Ishikawa (cell line): ENCODE measurements around the gene MIX23.

Source experiments
- CEBPB ChIP-seq: IDR thresholded peaks from 2 replicates; pipeline ENCODE4 v1.6.1; 2012
- CREB1 ChIP-seq: IDR thresholded peaks from 2 replicates; pipeline ENCODE4 v1.6.1; 2012; ENCODE audit warnings: low read depth
- EGR1 ChIP-seq: IDR thresholded peaks from 2 replicates; pipeline ENCODE4 v1.6.1; 2012
- EP300 ChIP-seq: IDR thresholded peaks from 2 replicates; pipeline ENCODE4 v1.6.1; 2012; ENCODE audit warnings: borderline replicate concordance
- FOXM1 ChIP-seq: IDR thresholded peaks from 2 replicates; pipeline ENCODE4 v1.6.1; 2012; ENCODE audit warnings: low read depth, borderline replicate concordance
- NFIC ChIP-seq: IDR thresholded peaks from 2 replicates; pipeline ENCODE4 v1.6.1; 2012
- RAD21 ChIP-seq: IDR thresholded peaks from 2 replicates; pipeline ENCODE4 v1.6.1; 2012; ENCODE audit warnings: low read depth
- REST ChIP-seq: IDR thresholded peaks from 2 replicates; pipeline ENCODE4 v1.6.1; 2012; ENCODE audit warnings: low read depth, mild to moderate bottlenecking
- TAF1 ChIP-seq: IDR thresholded peaks from 2 replicates; pipeline ENCODE4 v1.6.1; 2012; ENCODE audit warnings: low read depth, mild to moderate bottlenecking
- TEAD4 ChIP-seq: IDR thresholded peaks from 2 replicates; pipeline ENCODE4 v1.6.1; 2012
- YY1 ChIP-seq: IDR thresholded peaks from 2 replicates; pipeline ENCODE4 v1.6.1; 2012; ENCODE audit warnings: low read depth
- ZBTB7A ChIP-seq: IDR thresholded peaks from 2 replicates; pipeline ENCODE4 v1.6.1; 2012; ENCODE audit warnings: low read depth
- TF ChIP-seq, protein P1 (sequence below): IDR thresholded peaks from 2 replicates; pipeline ENCODE4 v1.6.1; 2012
- TF ChIP-seq, protein P2 (sequence below): IDR thresholded peaks from 2 replicates; pipeline ENCODE4 v1.6.1; 2012

DNA sequence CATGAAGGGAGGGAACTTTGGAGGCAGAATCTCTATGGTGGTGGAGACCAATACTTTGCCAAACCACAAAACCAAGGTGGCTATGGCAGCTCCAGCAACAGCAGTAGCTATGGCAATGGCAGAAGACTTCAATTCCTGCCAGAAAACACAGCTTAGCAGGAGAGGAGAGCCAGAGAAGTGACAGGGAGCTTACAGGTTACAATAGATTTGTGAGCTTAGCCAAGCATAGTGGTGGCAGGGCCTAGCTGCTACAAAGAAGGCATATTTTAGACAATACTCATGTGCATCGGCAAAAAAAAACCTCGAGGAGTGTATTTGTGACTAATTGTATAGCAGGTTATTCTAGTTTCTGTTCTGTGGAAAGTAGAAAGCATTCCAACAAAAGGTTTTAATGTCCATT is 64.4 kb downstream of the MIX23 start:
- no peak for TF ChIP-seq TAF1
- no peak for TF ChIP-seq RAD21
- TF ChIP-seq REST: no peak
- no peak for TF ChIP-seq CEBPB
- TF ChIP-seq EP300: no peak
- TF ChIP-seq FOXM1: no peak
- TF ChIP-seq, protein P1, sequence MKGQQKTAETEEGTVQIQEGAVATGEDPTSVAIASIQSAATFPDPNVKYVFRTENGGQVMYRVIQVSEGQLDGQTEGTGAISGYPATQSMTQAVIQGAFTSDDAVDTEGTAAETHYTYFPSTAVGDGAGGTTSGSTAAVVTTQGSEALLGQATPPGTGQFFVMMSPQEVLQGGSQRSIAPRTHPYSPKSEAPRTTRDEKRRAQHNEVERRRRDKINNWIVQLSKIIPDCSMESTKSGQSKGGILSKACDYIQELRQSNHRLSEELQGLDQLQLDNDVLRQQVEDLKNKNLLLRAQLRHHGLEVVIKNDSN: no peak
- TF ChIP-seq ZBTB7A: no peak
- no peak for TF ChIP-seq TEAD4
- TF ChIP-seq NFIC: no peak
- TF ChIP-seq, protein P2, sequence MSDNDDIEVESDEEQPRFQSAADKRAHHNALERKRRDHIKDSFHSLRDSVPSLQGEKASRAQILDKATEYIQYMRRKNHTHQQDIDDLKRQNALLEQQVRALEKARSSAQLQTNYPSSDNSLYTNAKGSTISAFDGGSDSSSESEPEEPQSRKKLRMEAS: no peak
- no peak for TF ChIP-seq YY1
- TF ChIP-seq EGR1: no peak
- no peak for TF ChIP-seq CREB1
